Measurements from ENCODE around the gene SOX5.

DNA sequence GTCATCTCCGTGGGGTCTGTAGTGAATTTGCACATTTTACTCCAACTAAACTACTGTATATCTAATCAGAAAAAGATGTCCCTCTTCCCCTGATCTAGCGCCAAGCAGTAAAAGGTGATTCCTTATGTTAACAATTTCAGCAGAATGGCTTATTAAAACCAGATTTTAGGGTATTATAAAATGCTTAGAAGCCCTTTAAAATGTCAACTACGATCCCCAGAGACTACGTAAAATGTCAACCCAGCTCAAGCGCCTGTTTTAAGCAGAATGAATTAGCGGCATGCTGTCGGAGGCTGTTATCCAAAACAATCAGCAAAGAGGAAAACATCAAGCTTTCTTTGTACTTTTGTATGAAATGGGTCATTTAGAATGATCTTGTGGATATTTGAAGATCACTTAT lies 408.9 kb downstream of the SOX5 start:
- no peak for TF ChIP-seq RNF2 (IDR thresholded peaks at IDR 0.05; ENCODE audit: borderline replicate concordance, low read depth, low read length, missing control alignments, poor library complexity, severe bottlenecking)
- no peak for TF ChIP-seq JUND (IDR thresholded peaks at IDR 0.05; ENCODE audit: low read length)
- TF ChIP-seq SRF (IDR thresholded peaks at IDR 0.05; ENCODE audit: low read depth, low read length) = no peak
- no peak for TF ChIP-seq EGR1 (IDR thresholded peaks at IDR 0.05; ENCODE audit: borderline replicate concordance, low read depth, low read length)
- TF ChIP-seq, protein P1, sequence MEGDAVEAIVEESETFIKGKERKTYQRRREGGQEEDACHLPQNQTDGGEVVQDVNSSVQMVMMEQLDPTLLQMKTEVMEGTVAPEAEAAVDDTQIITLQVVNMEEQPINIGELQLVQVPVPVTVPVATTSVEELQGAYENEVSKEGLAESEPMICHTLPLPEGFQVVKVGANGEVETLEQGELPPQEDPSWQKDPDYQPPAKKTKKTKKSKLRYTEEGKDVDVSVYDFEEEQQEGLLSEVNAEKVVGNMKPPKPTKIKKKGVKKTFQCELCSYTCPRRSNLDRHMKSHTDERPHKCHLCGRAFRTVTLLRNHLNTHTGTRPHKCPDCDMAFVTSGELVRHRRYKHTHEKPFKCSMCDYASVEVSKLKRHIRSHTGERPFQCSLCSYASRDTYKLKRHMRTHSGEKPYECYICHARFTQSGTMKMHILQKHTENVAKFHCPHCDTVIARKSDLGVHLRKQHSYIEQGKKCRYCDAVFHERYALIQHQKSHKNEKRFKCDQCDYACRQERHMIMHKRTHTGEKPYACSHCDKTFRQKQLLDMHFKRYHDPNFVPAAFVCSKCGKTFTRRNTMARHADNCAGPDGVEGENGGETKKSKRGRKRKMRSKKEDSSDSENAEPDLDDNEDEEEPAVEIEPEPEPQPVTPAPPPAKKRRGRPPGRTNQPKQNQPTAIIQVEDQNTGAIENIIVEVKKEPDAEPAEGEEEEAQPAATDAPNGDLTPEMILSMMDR (IDR thresholded peaks at IDR 0.05; ENCODE audit: control extremely low read depth in 1 of 3, insufficient read depth in 1 of 3, low read depth in 1 of 3, low read length in 3 of 3) = no peak
- no peak for TF ChIP-seq GABPA (IDR thresholded peaks at IDR 0.05; ENCODE audit: borderline replicate concordance, insufficient read depth, low read length)
- no peak for TF ChIP-seq NRF1 (IDR thresholded peaks at IDR 0.05; ENCODE audit: low read depth, low read length)
- no peak for TF ChIP-seq CBX5 (IDR thresholded peaks at IDR 0.05; ENCODE audit: low read depth, low read length)
- no peak for TF ChIP-seq NANOG (IDR thresholded peaks at IDR 0.05; ENCODE audit: insufficient read depth, low read depth, low read length, poor library complexity, severe bottlenecking)
